PC-9 (cell line): ENCODE results near the gene SUPT3H.

Experiments
- EZH2 ChIP-seq: fragments of 200-600 bp; sonication (generic); IDR thresholded peaks from 2 replicates; pipeline ENCODE4 v1.8.0; 2017; ENCODE audit warnings: antibody characterized with exemption, low read depth
- TF ChIP-seq, protein P1 (sequence below): fragments of 200-600 bp; sonication (generic); conservative IDR thresholded peaks from 2 replicates; pipeline ENCODE4 v1.6.1; 2017; ENCODE audit warnings: mixed run types, antibody characterized with exemption, mild to moderate bottlenecking, moderate library complexity

DNA sequence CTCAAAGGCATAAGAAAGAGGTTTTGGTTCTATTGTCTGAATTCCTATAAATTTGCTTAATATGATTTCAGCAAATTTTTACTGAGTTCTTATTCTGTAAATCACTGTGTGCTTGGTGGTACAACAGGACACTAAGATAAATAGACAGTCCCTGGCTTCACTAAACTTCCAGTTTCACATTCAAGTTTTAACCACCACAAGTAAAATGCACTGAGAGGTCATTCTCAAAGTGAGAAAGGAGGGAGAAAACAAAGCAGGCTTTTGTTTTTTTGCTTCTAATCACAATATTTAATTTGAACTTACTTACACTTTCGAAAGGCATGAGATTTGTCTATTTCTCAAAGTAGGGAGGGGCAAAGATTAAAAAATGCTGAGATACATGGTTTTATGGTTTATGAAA, 544.5 kb downstream of the SUPT3H start:
- TF ChIP-seq, protein P1, sequence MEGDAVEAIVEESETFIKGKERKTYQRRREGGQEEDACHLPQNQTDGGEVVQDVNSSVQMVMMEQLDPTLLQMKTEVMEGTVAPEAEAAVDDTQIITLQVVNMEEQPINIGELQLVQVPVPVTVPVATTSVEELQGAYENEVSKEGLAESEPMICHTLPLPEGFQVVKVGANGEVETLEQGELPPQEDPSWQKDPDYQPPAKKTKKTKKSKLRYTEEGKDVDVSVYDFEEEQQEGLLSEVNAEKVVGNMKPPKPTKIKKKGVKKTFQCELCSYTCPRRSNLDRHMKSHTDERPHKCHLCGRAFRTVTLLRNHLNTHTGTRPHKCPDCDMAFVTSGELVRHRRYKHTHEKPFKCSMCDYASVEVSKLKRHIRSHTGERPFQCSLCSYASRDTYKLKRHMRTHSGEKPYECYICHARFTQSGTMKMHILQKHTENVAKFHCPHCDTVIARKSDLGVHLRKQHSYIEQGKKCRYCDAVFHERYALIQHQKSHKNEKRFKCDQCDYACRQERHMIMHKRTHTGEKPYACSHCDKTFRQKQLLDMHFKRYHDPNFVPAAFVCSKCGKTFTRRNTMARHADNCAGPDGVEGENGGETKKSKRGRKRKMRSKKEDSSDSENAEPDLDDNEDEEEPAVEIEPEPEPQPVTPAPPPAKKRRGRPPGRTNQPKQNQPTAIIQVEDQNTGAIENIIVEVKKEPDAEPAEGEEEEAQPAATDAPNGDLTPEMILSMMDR = no peak
- no peak for TF ChIP-seq EZH2
